Mesendoderm (in vitro differentiated cells): ENCODE data around the gene ANKRD39. TPM values are rescaled to one million over a fixed set of nuclear protein-coding genes. Genes with fewer than 3 reads are reported as not detected.

Source experiments
- DNase-seq: peaks from one replicate; pipeline ENCODE4 v3.0.0; 2013
- H2AK5ac ChIP-seq: 2 replicates; pipeline ENCODE4 v1.6.1; 2013; ENCODE audit warnings: low read length, inconsistent platforms
- H2BK120ac ChIP-seq: 2 replicates; pipeline ENCODE4 v1.6.1; 2013; ENCODE audit warnings: low read depth, mild to moderate bottlenecking, low read length, moderate library complexity, mixed read lengths
- H2BK15ac ChIP-seq: replicated peaks from 2 replicates; pipeline ENCODE4 v1.6.1; 2013; ENCODE audit warnings: low read depth, mild to moderate bottlenecking, moderate library complexity
- H2BK5ac ChIP-seq: 2 replicates; pipeline ENCODE4 v1.6.1; 2013; ENCODE audit warnings: low read length, inconsistent platforms
- H3K18ac ChIP-seq: 2 replicates; pipeline ENCODE4 v1.6.1; 2013; ENCODE audit warnings: mild to moderate bottlenecking, low read length, mixed read lengths
- H3K23ac ChIP-seq: one replicate; pipeline ENCODE4 v1.6.1; 2013; ENCODE audit warnings: low read length
- H3K27ac ChIP-seq: 2 replicates; pipeline ENCODE4 v1.5.1; 2013; ENCODE audit warnings: low read depth, mild to moderate bottlenecking, inconsistent platforms, low read length, moderate library complexity
- H3K27me3 ChIP-seq: 2 replicates; pipeline ENCODE4 v1.6.1; 2013; ENCODE audit warnings: low read length, control low read depth, mild to moderate bottlenecking, inconsistent platforms; ENCODE audit not compliant: insufficient read depth, poor library complexity
- H3K36me3 ChIP-seq: 2 replicates; pipeline ENCODE4 v1.6.1; 2013; ENCODE audit warnings: low read length, inconsistent platforms; ENCODE audit not compliant: control insufficient read depth, insufficient read depth
- H3K4ac ChIP-seq: one replicate; pipeline ENCODE4 v1.6.1; 2013; ENCODE audit warnings: low read depth, mild to moderate bottlenecking, low read length, moderate library complexity
- H3K4me1 ChIP-seq: 2 replicates; pipeline ENCODE4 v1.6.1; 2013; ENCODE audit warnings: low read depth, low read length, inconsistent platforms; ENCODE audit not compliant: control insufficient read depth
- H3K4me2 ChIP-seq: 2 replicates; pipeline ENCODE4 v1.6.1; 2013; ENCODE audit warnings: low read length
- H3K4me3 ChIP-seq: 2 replicates; pipeline ENCODE4 v1.5.1; 2013; ENCODE audit warnings: mild to moderate bottlenecking, low read length
- H3K56ac ChIP-seq: one replicate; pipeline ENCODE4 v1.6.1; 2013; ENCODE audit warnings: low read length
- H3K79me1 ChIP-seq: 2 replicates; pipeline ENCODE4 v1.6.1; 2013; ENCODE audit warnings: low read length, inconsistent platforms
- H3K79me2 ChIP-seq: 2 replicates; pipeline ENCODE4 v1.6.1; 2013; ENCODE audit warnings: mild to moderate bottlenecking, low read length; ENCODE audit not compliant: control insufficient read depth, insufficient read depth
- H3K9ac ChIP-seq: 2 replicates; pipeline ENCODE4 v1.6.1; 2013; ENCODE audit warnings: low read length, inconsistent platforms
- H4K5ac ChIP-seq: one replicate; pipeline ENCODE4 v1.6.1; 2013; ENCODE audit warnings: low read length
- H4K8ac ChIP-seq: one replicate; pipeline ENCODE4 v1.6.1; 2013; ENCODE audit warnings: low read depth, mild to moderate bottlenecking, control low read depth, low read length, moderate library complexity
- WGBS: extraction: QIAGEN DNeasy Blood & Tissue Kit; methylation state at CpG from one replicate; pipeline ENCODE4 v1.1.7; 2013; ENCODE audit warnings: low lambda C conversion rate, missing lambda C conversion rate; ENCODE audit not compliant: insufficient coverage; ENCODE audit errors: extremely low coverage; 5-methylcytosine and 5-hydroxymethylcytosine counted together
- polyA plus RNA-seq, 2 experiments: library from polyadenylated mRNA; stranded (reverse); fragments of 200-250 nt; gene quantifications; one replicate each; pipeline ENCODE4 v1.2.3, GENCODE V29; 2013

The ANKRD39 gene
- polyA plus RNA-seq (2013, experiment 1 of 2), result 14.2 TPM
- polyA plus RNA-seq (2013, experiment 2 of 2), result 13.8 TPM

- H2BK15ac ChIP-seq, result no peak within 1 kb of the TSS
Measured at GRCh38 chr2:96857667-96858372, at the start of gene ANKRD39. Gene ANKRD39 (minus strand): TSS chr2:96858016. CDS start chr2:96857987, 29 bp downstream.

GRCh38 chr2:96906729-96907114 lies 48.9 kb upstream of the ANKRD39 start:
- Histone ChIP-seq H4K5ac (no peak overlapping the region), H3K36me3 (no peaks in the 10 kb centered on the region), H3K56ac (peak overlapping the region; percentile 79), H2BK5ac (peak overlapping the region; percentile 9), H3K23ac (peak overlapping the region; percentile 50), H3K9ac (peak overlapping the region; percentile 57), H2AK5ac (no peak overlapping the region), H3K27ac (peak overlapping the region; percentile 79), H3K4me1 (peaks cover 4% of the 10 kb centered on the region), H2BK15ac (no peak overlapping the region), H4K8ac (no peak overlapping the region), H2BK120ac (peak overlapping the region; percentile 5), H3K79me1 (no peaks in the 10 kb centered on the region), H3K79me2 (no peaks in the 10 kb centered on the region), H3K4me3 (no peak overlapping the region), H3K4ac (peak overlapping the region; percentile 49), H3K27me3 (no peaks in the 10 kb centered on the region), H3K18ac (peak overlapping the region; percentile 51), H3K4me2 (no peak overlapping the region)
- peak; percentile 46 for DNase-seq
- no CpG with 5 or more reads among the region's 13 CpGs for WGBS

More at GRCh38 chr2:96857667-96858372, at the start of gene ANKRD39:
- Histone ChIP-seq H3K27ac (no peak within 1 kb of the TSS), H4K5ac (no peak within 1 kb of the TSS), H3K9ac (peak within 1 kb of the TSS; percentile 93), H3K18ac (peak within 1 kb of the TSS; percentile 16), H3K23ac (peak within 1 kb of the TSS; percentile 0), H3K27me3 (no peaks in the 10 kb centered on the region), H3K79me2 (no peaks in the 10 kb centered on the region), H2AK5ac (no peak within 1 kb of the TSS), H3K4me3 (peak within 1 kb of the TSS; percentile 81), H3K36me3 (peaks cover 11% of the 10 kb centered on the region), H2BK5ac (no peak within 1 kb of the TSS), H3K56ac (peak within 1 kb of the TSS; percentile 94), H3K79me1 (peaks cover 5% of the 10 kb centered on the region), H3K4me2 (peak within 1 kb of the TSS; percentile 59), H3K4me1 (peaks cover 5% of the 10 kb centered on the region), H2BK120ac (no peak within 1 kb of the TSS), H4K8ac (no peak within 1 kb of the TSS), H3K4ac (no peak within 1 kb of the TSS)
- DNase-seq, result peak; percentile 99
- no CpG with 5 or more reads among the region's 81 CpGs for WGBS

- no peak overlapping the region for H3K4me2 ChIP-seq
- no peak overlapping the region for H2AK5ac ChIP-seq
- H3K79me2 ChIP-seq, result no peaks in the 10 kb centered on the region
- peaks cover 4% of the 10 kb centered on the region for H3K4me1 ChIP-seq
- no peak overlapping the region for H2BK15ac ChIP-seq
- WGBS, result no CpG with 5 or more reads among the region's 7 CpGs
- no peak overlapping the region for H4K5ac ChIP-seq
- no peaks in the 10 kb centered on the region for H3K79me1 ChIP-seq
- H3K9ac ChIP-seq, result no peak overlapping the region
- H3K27me3 ChIP-seq, result no peaks in the 10 kb centered on the region
- H3K27ac ChIP-seq, result no peak overlapping the region
- no peak overlapping the region for H3K23ac ChIP-seq
- DNase-seq, result no peak
- no peak overlapping the region for H4K8ac ChIP-seq
- H3K4ac ChIP-seq, result no peak overlapping the region
- H3K56ac ChIP-seq, result peak overlapping the region; percentile 60
- no peak overlapping the region for H3K18ac ChIP-seq
- no peak overlapping the region for H3K4me3 ChIP-seq
- H2BK120ac ChIP-seq, result no peak overlapping the region
- H3K36me3 ChIP-seq, result no peaks in the 10 kb centered on the region
- no peak overlapping the region for H2BK5ac ChIP-seq
Measured at GRCh38 chr2:96903815-96904214, 46.0 kb upstream of the ANKRD39 start.

GRCh38 chr2:96903318-96903717 lies 45.5 kb upstream of the ANKRD39 start:
- DNase-seq, result peak; percentile 47
- Histone ChIP-seq H2BK120ac (no peak overlapping the region), H3K36me3 (no peaks in the 10 kb centered on the region), H4K5ac (no peak overlapping the region), H3K4me1 (peaks cover 4% of the 10 kb centered on the region), H3K23ac (no peak overlapping the region), H3K4me3 (no peak overlapping the region), H3K9ac (no peak overlapping the region), H3K18ac (no peak overlapping the region), H3K27ac (no peak overlapping the region), H3K27me3 (no peaks in the 10 kb centered on the region), H2AK5ac (no peak overlapping the region), H4K8ac (no peak overlapping the region), H3K4me2 (no peak overlapping the region), H3K56ac (peak overlapping the region; percentile 60), H3K4ac (no peak overlapping the region), H3K79me1 (no peaks in the 10 kb centered on the region), H2BK5ac (no peak overlapping the region), H2BK15ac (no peak overlapping the region), H3K79me2 (no peaks in the 10 kb centered on the region)
- no CpG with 5 or more reads among the region's 7 CpGs for WGBS

- Histone ChIP-seq H3K4ac (no peak overlapping the region), H2BK120ac (no peak overlapping the region), H2AK5ac (no peak overlapping the region), H2BK5ac (no peak overlapping the region), H3K27me3 (no peaks in the 10 kb centered on the region), H3K4me2 (no peak overlapping the region), H3K23ac (no peak overlapping the region), H3K9ac (no peak overlapping the region), H3K27ac (no peak overlapping the region), H3K4me3 (no peak overlapping the region), H3K18ac (no peak overlapping the region), H3K56ac (no peak overlapping the region), H3K79me1 (no peaks in the 10 kb centered on the region), H4K8ac (no peak overlapping the region), H3K79me2 (no peaks in the 10 kb centered on the region), H4K5ac (no peak overlapping the region), H3K36me3 (no peaks in the 10 kb centered on the region), H2BK15ac (no peak overlapping the region), H3K4me1 (no peaks in the 10 kb centered on the region)
- DNase-seq, result no peak
- WGBS, result no CpG with 5 or more reads among the region's 10 CpGs
Measured at GRCh38 chr2:96900237-96900636, 42.4 kb upstream of the ANKRD39 start.

- no peak overlapping the region for H2AK5ac ChIP-seq
- H3K4ac ChIP-seq, result no peak overlapping the region
- no peak overlapping the region for H2BK120ac ChIP-seq
- H3K36me3 ChIP-seq, result no peaks in the 10 kb centered on the region
- H3K4me2 ChIP-seq, result no peak overlapping the region
- no peaks in the 10 kb centered on the region for H3K79me1 ChIP-seq
- H3K27ac ChIP-seq, result no peak overlapping the region
- H3K18ac ChIP-seq, result no peak overlapping the region
- no peak overlapping the region for H3K4me3 ChIP-seq
- no peaks in the 10 kb centered on the region for H3K79me2 ChIP-seq
- no peaks in the 10 kb centered on the region for H3K27me3 ChIP-seq
- no peak overlapping the region for H3K23ac ChIP-seq
- H4K5ac ChIP-seq, result no peak overlapping the region
- H3K56ac ChIP-seq, result no peak overlapping the region
- no peak overlapping the region for H2BK15ac ChIP-seq
- H3K9ac ChIP-seq, result no peak overlapping the region
- no peak overlapping the region for H4K8ac ChIP-seq
- H2BK5ac ChIP-seq, result no peak overlapping the region
- no peak for DNase-seq
- WGBS, result no CpG with 5 or more reads among the region's 4 CpGs
- no peaks in the 10 kb centered on the region for H3K4me1 ChIP-seq
Measured at GRCh38 chr2:96899413-96899741, 41.6 kb upstream of the ANKRD39 start.
